A549 (cell line): Measurements from ENCODE around the gene AKR7A2.

Source experiments
- ATOH8 ChIP-seq: fragments of 250-450 bp; sonication (Bioruptor Pico); IDR thresholded peaks from 2 replicates; pipeline ENCODE4 v1.5.0; 2020; ENCODE audit warnings: low read depth, mild to moderate bottlenecking, moderate library complexity
- CBX8 ChIP-seq: fragments of 200-600 bp; sonication (generic); IDR thresholded peaks from 2 replicates; pipeline ENCODE4 v1.6.1; 2016
- CHD4 ChIP-seq: fragments of 200-600 bp; sonication (generic); IDR thresholded peaks from 2 replicates; pipeline ENCODE4 v1.6.1; 2016; ENCODE audit warnings: antibody characterized with exemption, mild to moderate bottlenecking, borderline replicate concordance
- CTCF ChIP-seq: fragments of >200 bp; sonication (Bioruptor Twin); formaldehyde crosslinking; IDR thresholded peaks from 3 replicates; pipeline ENCODE4 v1.5.1; 2016
- E2F6 ChIP-seq: IDR thresholded peaks from 2 replicates; pipeline ENCODE4 v1.6.1; 2012; ENCODE audit warnings: low read depth, borderline replicate concordance
- EHMT2 ChIP-seq: fragments of 200-600 bp; sonication (generic); IDR thresholded peaks from 2 replicates; pipeline ENCODE4 v1.6.1; 2016; ENCODE audit warnings: antibody characterized with exemption, low read depth, mild to moderate bottlenecking, moderate library complexity
- EP300 ChIP-seq, 2 experiments: fragments of >200 bp; sonication (Bioruptor Twin); formaldehyde crosslinking; IDR thresholded peaks; 2 replicates in 1 of 2; 3 replicates in 1 of 2; pipeline ENCODE4 v1.6.1; 2016 to 2017
- HDAC2 ChIP-seq: fragments of 200-600 bp; sonication (generic); IDR thresholded peaks from 2 replicates; pipeline ENCODE4 v1.6.1; 2016
- HEYL ChIP-seq: fragments of 250-450 bp; sonication (Bioruptor Pico); IDR thresholded peaks from 2 replicates; pipeline ENCODE4 v1.8.0; 2021; ENCODE audit warnings: mild to moderate bottlenecking, moderate library complexity
- POLR2A ChIP-seq: IDR thresholded peaks from 2 replicates; pipeline ENCODE4 v1.6.1; 2012; ENCODE audit warnings: mild to moderate bottlenecking, low read length
- RAD21 ChIP-seq, 2 experiments: fragments of >200 bp in 1 of 2; sonication (Bioruptor Twin) in 1 of 2; formaldehyde crosslinking in 1 of 2; IDR thresholded peaks in 1 of 2; conservative IDR thresholded peaks in 1 of 2; 2 replicates in 1 of 2; 3 replicates in 1 of 2; pipeline ENCODE4 v1.6.1; 2012 to 2018; ENCODE audit warnings: inconsistent platforms in 1 of 2
- RNF2 ChIP-seq: fragments of 200-600 bp; sonication (generic); IDR thresholded peaks from 2 replicates; pipeline ENCODE4 v1.6.1; 2016; ENCODE audit warnings: low read depth, mild to moderate bottlenecking, antibody characterized with exemption, moderate library complexity, borderline replicate concordance
- TF ChIP-seq, protein P1 (sequence below): IDR thresholded peaks from 2 replicates; pipeline ENCODE4 v1.6.1; 2012

GRCh38 chr1:19340387-19340937, 28.5 kb upstream of the AKR7A2 start:
- TF ChIP-seq RNF2: no peak
- TF ChIP-seq RAD21 (conservative IDR thresholded peaks at IDR 0.05 in 1 of 2, IDR thresholded peaks at IDR 0.05 in 1 of 2): no peak
- TF ChIP-seq CTCF: no peak
- TF ChIP-seq EP300 (IDR thresholded peaks at IDR 0.05): no peak
- no peak for TF ChIP-seq HDAC2
- no peak for TF ChIP-seq CHD4
- TF ChIP-seq POLR2A: no peak
- no peak for TF ChIP-seq E2F6
- TF ChIP-seq, protein P1, sequence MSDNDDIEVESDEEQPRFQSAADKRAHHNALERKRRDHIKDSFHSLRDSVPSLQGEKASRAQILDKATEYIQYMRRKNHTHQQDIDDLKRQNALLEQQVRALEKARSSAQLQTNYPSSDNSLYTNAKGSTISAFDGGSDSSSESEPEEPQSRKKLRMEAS: no peak
- no peak for TF ChIP-seq CBX8
- TF ChIP-seq ATOH8 (CRISPR knock-in tag): no peak
- TF ChIP-seq HEYL (CRISPR knock-in tag): no peak
- no peak for TF ChIP-seq EHMT2
